Limb (tissue), 2 donors: ENCODE results near the gene RGL1.

Experiments used
- DNase-seq, 2 donors: peaks; one replicate each; pipeline ENCODE4 v3.0.0-alpha.2; 2016; ENCODE audit errors: extremely low spot score in 2 of 2

Gene RGL1

GRCh38 chr1:183915625-183916510, 110.9 kb downstream of the RGL1 start:
- peak; percentile 77 to 93 for DNase-seq

GRCh38 chr1:183916574-183916973, 111.7 kb downstream of the RGL1 start:
- no peak for DNase-seq

GRCh38 chr1:183918589-183918988, 113.7 kb downstream of the RGL1 start:
- DNase-seq = no peak

- no peak for DNase-seq
These were observed 115.7 kb downstream of the RGL1 start for GRCh38 chr1:183920651-183921050.

GRCh38 chr1:183922197-183922596, 117.3 kb downstream of the RGL1 start:
- DNase-seq = no peak

- no peak for DNase-seq
These were observed 121.0 kb downstream of the RGL1 start for GRCh38 chr1:183925947-183926346.

GRCh38 chr1:183926983-183927382, 122.1 kb downstream of the RGL1 start:
- no peak for DNase-seq

- DNase-seq = no peak
These were observed 126.8 kb downstream of the RGL1 start for GRCh38 chr1:183931646-183932271.

GRCh38 chr1:183932412-183932811, 127.5 kb downstream of the RGL1 start:
- peak in 1 of 2 donors; percentile 60 for DNase-seq

- no peak for DNase-seq
These were observed 128.7 kb downstream of the RGL1 start for GRCh38 chr1:183933528-183934179.

GRCh38 chr1:183934314-183934713, 129.4 kb downstream of the RGL1 start:
- no peak for DNase-seq

- DNase-seq = no peak
These were observed 131.1 kb downstream of the RGL1 start for GRCh38 chr1:183936009-183936408.

GRCh38 chr1:183936791-183937190, 131.9 kb downstream of the RGL1 start:
- DNase-seq = no peak

GRCh38 chr1:183937611-183938010, 132.7 kb downstream of the RGL1 start:
- no peak for DNase-seq

GRCh38 chr1:183941001-183941400, 136.1 kb downstream of the RGL1 start:
- no peak for DNase-seq

- peak; percentile 56 to 74 for DNase-seq
These were observed 138.2 kb downstream of the RGL1 start for GRCh38 chr1:183942933-183943693.

- no peak for DNase-seq
These were observed 140.8 kb downstream of the RGL1 start for GRCh38 chr1:183945428-183946319.

- no peak for DNase-seq
These were observed 141.3 kb downstream of the RGL1 start for GRCh38 chr1:183946320-183946613.

GRCh38 chr1:183947988-183948387, 143.1 kb downstream of the RGL1 start:
- no peak for DNase-seq

- DNase-seq = no peak
These were observed 147.2 kb downstream of the RGL1 start for GRCh38 chr1:183952101-183952500.

GRCh38 chr1:183953031-183953430, 148.1 kb downstream of the RGL1 start:
- DNase-seq = peak in 1 of 2 donors; percentile 15
